Adrenal gland (tissue), 12 donors: Measurements from ENCODE around the gene TNFRSF14. TPM values are rescaled to one million over a fixed set of nuclear protein-coding genes. Genes with fewer than 3 reads are reported as not detected.

ENCODE experiments used
- DNase-seq, 7 donors: peaks; one replicate each; pipeline ENCODE4 v3.0.0-alpha.2; 2019 to 2020
- H3K27ac ChIP-seq, 5 donors: fragments of 200-600 bp; sonication (generic) in 4 of 5; 1 replicate in 3 of 5; 2 replicates in 2 of 5; pipeline versions ENCODE4 v1.5.1 to v1.8.0; 2016 to 2020; ENCODE audit warnings: mild to moderate bottlenecking in 1 of 5
- H3K27me3 ChIP-seq: fragments of 200-600 bp; 2 replicates; pipeline ENCODE4 v1.8.0; 2021
- H3K36me3 ChIP-seq, 2 donors: fragments of 200-600 bp; replicated peaks in 1 of 2; 1 replicate in 1 of 2; 2 replicates in 1 of 2; pipeline versions ENCODE4 v1.5.1 to v1.8.0; 2018 to 2022
- H3K4me1 ChIP-seq, 2 donors: fragments of 200-600 bp; replicated peaks in 1 of 2; 1 replicate in 1 of 2; 2 replicates in 1 of 2; pipeline versions ENCODE4 v1.5.1 to v1.8.0; 2018 to 2021
- H3K4me3 ChIP-seq, 4 donors: fragments of 200-600 bp; sonication (generic) in 3 of 4; one replicate each; pipeline ENCODE4 v1.5.1; 2016 to 2018
- H3K9me3 ChIP-seq, 3 donors: fragments of 200-600 bp; sonication (generic) in 1 of 3; replicated peaks in 1 of 3; 1 replicate in 2 of 3; 2 replicates in 1 of 3; pipeline versions ENCODE4 v1.5.1 to v1.8.0; 2016 to 2021
- POLR2A ChIP-seq, 2 donors: fragments of 450-650 bp; IDR thresholded peaks; one replicate each; pipeline ENCODE4 v1.6.1; 2017; ENCODE audit warnings: antibody characterized with exemption in 2 of 2, mild to moderate bottlenecking in 2 of 2, moderate library complexity in 1 of 2
- WGBS, 4 donors: extraction: QIAGEN DNeasy Blood & Tissue Kit in 2 of 4; methylation state at CpG; one replicate each; pipeline versions ENCODE4 v1.1.5 to v1.1.7; 2013 to 2017; 5-methylcytosine and 5-hydroxymethylcytosine counted together
- intact Hi-C, 2 donors: fragments of 100-400 bp; cut with DNase I; formaldehyde crosslinking; loops; one replicate each; pipeline versions ENCODE4 v1.14.1 to v1.15.0; 2022 to 2023
- polyA plus RNA-seq, 3 donors: library from polyadenylated mRNA; stranded (reverse); fragments of 200-250 nt in 2 of 3; fragments of 350-450 nt in 1 of 3; fragmentation: Illumina TruSeq in 1 of 3; extraction: RNeasy Lipid Tissue Mini Kit (QIAGEN cat#74804) in 1 of 3; gene quantifications; one replicate each; pipeline ENCODE4 v1.2.3, GENCODE V29; 2013 to 2014
- total RNA-seq, 9 donors: library from RNA; depleted of rRNA in 4 of 9; stranded (reverse); fragments of >200 nt in 4 of 9; fragments of 120-200 nt in 1 of 9; fragmentation: NEBNext Ultra II Directional in 1 of 9; extraction: Animal tissue kit (Norgen Biotek cat#: 25700) in 1 of 9; gene quantifications; one replicate each; pipeline versions ENCODE4 v1.1.0 to v1.2.4, GENCODE V29; 2013 to 2023
- TF ChIP-seq, protein P1 (sequence below), 6 experiments: fragments of 450-650 bp in 4 of 6; fragments of 200-600 bp in 2 of 6; sonication (generic) in 1 of 6; IDR thresholded peaks; 1 replicate in 5 of 6; 2 replicates in 1 of 6; pipeline versions ENCODE4 v1.5.1 to v1.8.0; 2016 to 2021; ENCODE audit warnings: antibody characterized with exemption in 6 of 6, mild to moderate bottlenecking in 2 of 6, moderate library complexity in 1 of 6
- donor health status: healthy with polysubstance abuse.
- donor health status: Bipolar disorder and iron deficiency.
- donor health status: DM: yes; HTN: yes; CAD: no.
- donor health status: DM: no; HTN: no; CAD: no.
- donor health status: DM: no; HTN: no; CAD: no.
- donor health status: DM: yes; HTN: yes; CAD: no.

TNFRSF14 gene
- total and polyA plus RNA-seq, 12 donors, result 7.0 to 554 (median 116) TPM

DNA sequence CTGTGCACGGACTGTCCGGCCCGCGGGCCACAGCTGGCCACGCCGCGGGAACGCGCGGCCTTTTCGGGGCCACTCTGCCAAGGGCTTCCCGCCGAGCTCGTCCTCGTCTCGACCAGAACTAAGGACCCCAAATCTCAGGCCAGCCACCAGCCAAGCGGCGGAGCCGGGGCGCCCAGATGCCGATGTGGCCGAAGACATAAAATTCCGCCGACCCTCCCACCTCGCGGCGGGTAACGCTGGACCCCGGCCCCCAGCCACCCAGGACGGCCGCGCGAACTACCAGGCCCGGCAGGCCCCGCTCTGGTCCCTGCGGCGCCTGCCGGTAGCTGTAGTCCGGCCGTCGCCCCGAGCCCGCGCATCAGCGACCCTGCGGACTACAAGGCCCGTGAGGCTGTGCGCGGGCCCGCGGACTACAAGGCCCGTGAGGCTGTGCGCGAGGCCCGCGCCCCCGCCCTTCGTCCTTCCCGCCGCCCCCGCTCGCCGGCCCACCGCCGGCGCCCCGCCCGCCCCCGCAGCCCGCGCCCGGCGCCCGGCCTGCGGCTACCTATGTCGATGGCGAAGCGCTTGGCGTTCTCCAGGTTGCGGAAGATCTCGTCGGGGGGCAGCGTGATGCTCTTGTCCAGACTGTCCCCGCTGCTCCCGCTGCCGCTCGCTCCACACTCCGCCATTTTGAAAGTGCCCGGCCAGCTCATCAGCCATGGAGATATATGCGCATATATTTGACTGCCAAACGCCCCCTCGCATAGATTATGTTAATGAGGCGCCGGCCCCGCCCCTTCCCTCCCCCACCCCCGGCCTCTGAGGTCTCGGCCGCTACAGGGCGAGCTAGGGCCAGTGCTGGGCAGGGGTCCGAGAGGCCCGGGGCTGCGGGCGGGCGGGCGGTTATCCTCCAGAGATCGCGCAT lies 30.0 kb upstream of the TNFRSF14 start, which contains the start of gene PANK4:
Gene PANK4, minus strand, starts transcription at position 677 of the 904 bp plus-strand sequence. Its CDS starts 9 bp downstream, at position 668.
- Histone ChIP-seq H3K9me3 (no peaks in the 10 kb centered on the region), H3K36me3 (peaks cover 0 to 7% of the 10 kb centered on the region in 2 donors), H3K4me1 (peaks cover 28 to 62% of the 10 kb centered on the region in 2 donors), H3K4me3 (peak within 1 kb of the TSS; percentile 35 to 94 (median 70)), H3K27ac (peak within 1 kb of the TSS in 4 of 5 donors; percentile 47 to 92 (median 77)), H3K27me3 (peaks cover 14% of the 10 kb centered on the region)
- intact Hi-C loops, result no loop called here
- TF ChIP-seq, protein P1, sequence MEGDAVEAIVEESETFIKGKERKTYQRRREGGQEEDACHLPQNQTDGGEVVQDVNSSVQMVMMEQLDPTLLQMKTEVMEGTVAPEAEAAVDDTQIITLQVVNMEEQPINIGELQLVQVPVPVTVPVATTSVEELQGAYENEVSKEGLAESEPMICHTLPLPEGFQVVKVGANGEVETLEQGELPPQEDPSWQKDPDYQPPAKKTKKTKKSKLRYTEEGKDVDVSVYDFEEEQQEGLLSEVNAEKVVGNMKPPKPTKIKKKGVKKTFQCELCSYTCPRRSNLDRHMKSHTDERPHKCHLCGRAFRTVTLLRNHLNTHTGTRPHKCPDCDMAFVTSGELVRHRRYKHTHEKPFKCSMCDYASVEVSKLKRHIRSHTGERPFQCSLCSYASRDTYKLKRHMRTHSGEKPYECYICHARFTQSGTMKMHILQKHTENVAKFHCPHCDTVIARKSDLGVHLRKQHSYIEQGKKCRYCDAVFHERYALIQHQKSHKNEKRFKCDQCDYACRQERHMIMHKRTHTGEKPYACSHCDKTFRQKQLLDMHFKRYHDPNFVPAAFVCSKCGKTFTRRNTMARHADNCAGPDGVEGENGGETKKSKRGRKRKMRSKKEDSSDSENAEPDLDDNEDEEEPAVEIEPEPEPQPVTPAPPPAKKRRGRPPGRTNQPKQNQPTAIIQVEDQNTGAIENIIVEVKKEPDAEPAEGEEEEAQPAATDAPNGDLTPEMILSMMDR (IDR thresholded peaks at IDR 0.05), result peak in 3 of 6 experiments; percentile 11 to 24 (median 17)
- peak; percentile 21 to 79 for TF ChIP-seq POLR2A (IDR thresholded peaks at IDR 0.05)
- peak; percentile 90 to 97 (median 93) for DNase-seq
- WGBS, 4 donors, result 0% methylated on average over 107 of the region's 107 CpGs; no CpG with 5 or more reads in 2 of the 4 donors

DNA sequence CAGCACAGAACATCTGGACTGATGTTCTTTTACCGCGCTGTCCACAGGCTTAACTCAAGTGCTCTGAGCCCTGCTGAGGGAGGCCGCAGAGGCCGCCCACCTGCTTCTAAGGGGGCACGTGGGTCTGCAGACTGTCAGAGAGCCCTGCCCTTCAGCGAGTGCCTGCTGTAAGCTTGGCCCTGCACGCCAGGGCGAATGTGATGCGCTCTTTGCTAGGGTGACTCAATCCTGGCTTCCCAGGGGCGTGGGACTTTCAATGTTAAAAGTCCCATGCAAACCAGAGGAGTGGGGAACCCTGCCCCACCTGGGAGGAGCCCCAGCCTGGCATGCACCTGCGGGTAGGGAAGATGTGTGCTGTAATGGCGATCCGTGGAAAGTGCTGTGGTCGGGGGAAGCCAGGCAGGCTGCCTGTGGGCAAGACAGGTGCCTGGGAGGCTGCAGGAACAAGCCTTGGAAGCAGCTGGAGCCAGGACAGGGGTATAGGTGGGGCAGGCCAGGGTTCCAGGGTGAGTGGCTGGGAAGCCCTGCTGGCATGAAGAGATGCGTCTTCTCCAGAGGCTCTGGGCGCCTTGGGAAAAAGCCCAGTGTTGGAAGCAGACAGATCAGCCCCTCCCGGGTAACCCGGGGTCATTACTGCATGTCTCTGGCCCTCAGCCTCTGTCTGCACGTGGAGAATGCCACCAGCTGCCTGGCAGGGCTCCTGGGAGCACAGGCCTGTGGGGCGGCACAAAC lies 29.2 kb upstream of the TNFRSF14 start:
- peaks cover 28 to 62% of the 10 kb centered on the region in 2 donors for H3K4me1 ChIP-seq
- intact Hi-C loops, result no loop called here
- no peaks in the 10 kb centered on the region for H3K9me3 ChIP-seq
- H3K4me3 ChIP-seq, result peak overlapping the region in 2 of 4 donors; percentile 57 to 94
- WGBS, 4 donors, result 41 to 75% (median 44%) methylated on average over 5 to 20 of the region's 20 CpGs
- H3K27me3 ChIP-seq, result peaks cover 22% of the 10 kb centered on the region
- no peaks in the 10 kb centered on the region for H3K36me3 ChIP-seq
- no peak for TF ChIP-seq POLR2A (IDR thresholded peaks at IDR 0.05)
- TF ChIP-seq, protein P1 (IDR thresholded peaks at IDR 0.05), result no peak
- H3K27ac ChIP-seq, result peak overlapping the region in 3 of 5 donors; percentile 72 to 92 (median 82)
- DNase-seq, result peak; percentile 46 to 76 (median 72)

GRCh38 chr1:2527556-2527860 lies 28.7 kb upstream of the TNFRSF14 start:
- intact Hi-C loops, result no loop called here
- 94 to 100% (median 94%) methylated on average over 1 to 4 of the region's 4 CpGs; no CpG with 5 or more reads in 1 of the 4 donors for WGBS, 4 donors
- no peaks in the 10 kb centered on the region for H3K9me3 ChIP-seq
- H3K4me3 ChIP-seq, result no peak overlapping the region
- no peaks in the 10 kb centered on the region for H3K36me3 ChIP-seq
- DNase-seq, result no peak
- H3K27ac ChIP-seq, result peak overlapping the region in 1 of 5 donors; percentile 16
- TF ChIP-seq POLR2A (IDR thresholded peaks at IDR 0.05), result no peak
- peaks cover 28 to 62% of the 10 kb centered on the region in 2 donors for H3K4me1 ChIP-seq
- peaks cover 27% of the 10 kb centered on the region for H3K27me3 ChIP-seq

GRCh38 chr1:2528016-2528415 lies 28.2 kb upstream of the TNFRSF14 start:
- no peak overlapping the region for H3K4me3 ChIP-seq
- no peak for TF ChIP-seq POLR2A (IDR thresholded peaks at IDR 0.05)
- TF ChIP-seq, protein P1 (IDR thresholded peaks at IDR 0.05), result no peak
- intact Hi-C loops, result no loop called here
- 62 to 93% (median 74%) methylated on average over 2 to 12 of the region's 12 CpGs for WGBS, 4 donors
- DNase-seq, result peak in 3 of 7 donors; percentile 32 to 45 (median 39)
- H3K27me3 ChIP-seq, result peaks cover 31% of the 10 kb centered on the region
- H3K36me3 ChIP-seq, result no peaks in the 10 kb centered on the region
- H3K9me3 ChIP-seq, result no peaks in the 10 kb centered on the region
- peaks cover 28 to 61% of the 10 kb centered on the region in 2 donors for H3K4me1 ChIP-seq
- H3K27ac ChIP-seq, result no peak overlapping the region
